Right atrium auricular region (tissue), 2 donors: ENCODE measurements around the gene STK32B. TPM values are rescaled to one million over a fixed set of nuclear protein-coding genes. Genes with fewer than 3 reads are reported as not detected.
A peak's percentile ranks its signal among the peaks of the same experiment; 100 is the strongest.
"Not testable (repeated sequence)": the region's sequence is repeated elsewhere in the genome, so short reads cannot be mapped to it uniquely, and the experiment has no call there.

Experiments
- DNase-seq: peaks from one replicate; pipeline ENCODE4 v3.0.0-alpha.2; 2019; ENCODE audit warnings: low spot score
- H3K27ac ChIP-seq, 2 donors: fragments of 200-600 bp; sonication (generic); 1 replicate in 1 of 2; 2 replicates in 1 of 2; pipeline ENCODE4 v1.5.1; 2016 to 2019
- H3K27me3 ChIP-seq, 2 donors: fragments of 200-600 bp; sonication (generic); one replicate each; pipeline versions ENCODE4 v1.5.1 to v1.6.0; 2017 to 2019
- H3K36me3 ChIP-seq: fragments of 200-600 bp; sonication (generic); one replicate; pipeline ENCODE4 v1.5.1; 2016
- H3K4me1 ChIP-seq, 2 donors: fragments of 200-600 bp; sonication (generic); one replicate each; pipeline versions ENCODE4 v1.5.1 to v1.6.0; 2017 to 2019
- H3K4me3 ChIP-seq, 2 donors: fragments of 200-600 bp; sonication (generic); 1 replicate in 1 of 2; 2 replicates in 1 of 2; pipeline ENCODE4 v1.5.1; 2017 to 2019; ENCODE audit warnings: mild to moderate bottlenecking in 1 of 2, moderate library complexity in 1 of 2
- H3K9me3 ChIP-seq, 2 donors: fragments of 200-600 bp; sonication (generic); one replicate each; pipeline ENCODE4 v1.5.1; 2019
- CTCF ChIP-seq, 2 donors: fragments of 200-600 bp; sonication (generic); IDR thresholded peaks; one replicate each; pipeline ENCODE4 v1.5.1; 2019; ENCODE audit warnings: antibody characterized with exemption in 2 of 2
- total RNA-seq, 2 donors: library from RNA; depleted of rRNA; stranded (reverse); fragments of >200 nt; gene quantifications; one replicate each; pipeline ENCODE4 v1.1.0, GENCODE V29; 2016

Gene STK32B
- under 1 TPM; 0.31 to 0.59 TPM for total RNA-seq

DNA sequence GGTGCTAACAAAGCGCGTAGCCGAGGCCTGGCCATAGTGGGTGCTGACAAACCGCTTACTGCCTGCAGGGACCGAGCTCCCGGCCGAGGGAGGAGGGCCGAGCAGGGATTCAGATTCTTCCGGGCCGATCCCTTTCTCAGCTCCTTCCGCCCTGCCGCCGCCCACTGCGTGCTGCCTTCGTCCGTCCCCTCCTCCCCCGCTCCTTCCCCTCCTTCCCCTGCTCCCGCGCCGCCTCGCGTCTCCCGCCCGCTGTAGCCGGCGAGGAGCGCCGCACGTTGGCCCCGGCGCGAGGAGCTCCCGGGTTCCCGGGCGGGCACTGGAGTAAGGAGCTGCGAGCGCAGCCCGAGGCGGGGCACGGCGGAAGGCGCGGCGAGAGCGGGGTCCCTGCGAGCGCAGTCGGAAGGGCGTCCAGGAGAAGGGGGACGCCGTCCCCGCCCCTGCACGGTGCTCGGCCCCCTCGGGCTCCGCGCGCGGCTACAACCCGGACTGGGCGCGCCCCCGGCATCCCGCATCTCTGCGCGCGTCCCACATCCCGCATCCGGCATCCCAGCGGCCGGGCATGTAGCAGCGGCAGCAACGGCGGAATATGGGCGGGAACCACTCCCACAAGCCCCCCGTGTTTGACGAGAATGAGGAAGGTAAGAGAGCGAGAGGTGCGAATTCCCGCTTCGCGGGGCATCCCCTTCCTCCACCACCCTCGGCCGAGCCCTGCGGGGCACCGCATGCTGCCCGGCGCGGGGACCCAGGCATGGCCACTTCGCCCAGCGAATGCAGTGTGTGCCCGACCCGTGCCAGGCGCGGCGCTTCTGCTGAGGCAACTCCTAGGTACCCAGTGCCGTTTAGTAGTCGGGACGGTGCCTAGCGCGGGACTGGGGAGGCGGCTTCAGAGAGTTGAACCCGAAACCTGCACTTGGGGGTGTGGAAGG lies at the start of gene STK32B:
Gene STK32B (plus strand): TSS at position 203 of the 926 bp plus-strand sequence.
- peaks cover 0 to 19% of the 10 kb centered on the region in 2 donors for H3K4me1 ChIP-seq
- no peak for TF ChIP-seq CTCF (IDR thresholded peaks at IDR 0.05)
- peak within 1 kb of the TSS; percentile 38 to 54 for H3K4me3 ChIP-seq
- peaks cover 0 to 6% of the 10 kb centered on the region in 2 donors for H3K27me3 ChIP-seq
- H3K36me3 ChIP-seq: no peaks in the 10 kb centered on the region
- H3K9me3 ChIP-seq: no peaks in the 10 kb centered on the region
- H3K27ac ChIP-seq: no peak within 1 kb of the TSS
- peak; percentile 63 for DNase-seq

- H3K27ac ChIP-seq, DNase-seq, H3K27me3 ChIP-seq, H3K9me3 ChIP-seq, H3K4me3 ChIP-seq, H3K36me3 ChIP-seq, H3K4me1 ChIP-seq: not testable (repeated sequence)
Observed at GRCh38 chr4:5001641-5002040, 49.6 kb upstream of the STK32B start.

DNA sequence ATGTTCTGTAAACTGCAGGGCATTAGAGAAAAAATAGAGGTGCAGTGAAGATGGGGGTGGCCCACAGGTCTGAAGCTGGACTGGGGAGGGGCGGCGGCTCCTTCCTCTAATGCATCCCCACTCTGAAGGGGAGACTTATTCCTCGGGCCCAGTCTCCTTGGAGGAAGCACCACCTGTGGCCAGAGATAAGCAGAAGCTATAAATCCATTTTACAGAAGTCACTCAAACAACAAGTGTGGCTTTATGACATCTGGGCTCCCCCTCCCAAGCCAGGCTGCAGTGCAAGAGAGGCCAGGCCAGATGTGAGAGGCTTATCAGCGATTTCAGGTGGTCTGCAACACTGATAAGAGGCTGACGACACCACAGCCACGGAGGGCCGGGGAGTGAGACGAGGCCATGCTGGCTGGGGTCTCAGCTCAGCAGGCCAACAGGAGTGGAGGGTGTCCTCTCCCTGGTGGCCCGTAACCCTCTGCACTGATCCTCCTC lies 47.9 kb upstream of the STK32B start:
- no peaks in the 10 kb centered on the region for H3K4me1 ChIP-seq
- no peak for TF ChIP-seq CTCF (IDR thresholded peaks at IDR 0.05)
- DNase-seq: peak; percentile 18
- no peaks in the 10 kb centered on the region for H3K9me3 ChIP-seq
- H3K27me3 ChIP-seq: peaks cover 0 to 4% of the 10 kb centered on the region in 2 donors
- H3K4me3 ChIP-seq: no peak overlapping the region
- no peak overlapping the region for H3K27ac ChIP-seq
- no peaks in the 10 kb centered on the region for H3K36me3 ChIP-seq

DNA sequence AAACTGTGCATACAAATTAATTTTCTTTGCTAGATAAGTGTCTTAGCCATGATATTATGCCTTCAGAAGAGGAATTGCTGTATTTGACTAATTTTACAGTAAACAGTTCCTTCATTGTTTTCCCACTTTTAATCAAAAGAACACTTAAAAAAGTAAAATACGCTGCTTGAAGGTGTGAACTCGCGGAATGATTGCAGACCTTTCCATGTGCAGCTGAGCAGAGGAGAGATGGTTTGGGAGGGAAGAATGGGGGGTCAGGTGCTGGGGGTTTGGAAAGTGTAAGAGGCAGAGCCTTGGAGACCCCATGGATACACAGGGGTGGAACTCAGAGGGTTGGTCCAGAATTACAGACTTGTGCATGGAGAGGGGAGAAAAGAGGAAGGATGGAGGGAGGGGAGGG lies 47.4 kb upstream of the STK32B start:
- no peak for TF ChIP-seq CTCF (IDR thresholded peaks at IDR 0.05)
- peak; percentile 21 for DNase-seq
- no peaks in the 10 kb centered on the region for H3K4me1 ChIP-seq
- H3K9me3 ChIP-seq: no peaks in the 10 kb centered on the region
- H3K27ac ChIP-seq: no peak overlapping the region
- no peak overlapping the region for H3K4me3 ChIP-seq
- H3K36me3 ChIP-seq: no peaks in the 10 kb centered on the region
- peaks cover 0 to 4% of the 10 kb centered on the region in 2 donors for H3K27me3 ChIP-seq

- H3K4me3 ChIP-seq: no peak overlapping the region
- no peak overlapping the region for H3K27ac ChIP-seq
- H3K27me3 ChIP-seq: peaks cover 0 to 4% of the 10 kb centered on the region in 2 donors
- H3K36me3 ChIP-seq: no peaks in the 10 kb centered on the region
- DNase-seq: peak; percentile 21
- H3K9me3 ChIP-seq: peaks cover 0 to 4% of the 10 kb centered on the region in 2 donors
- no peak for TF ChIP-seq CTCF (IDR thresholded peaks at IDR 0.05)
- H3K4me1 ChIP-seq: no peaks in the 10 kb centered on the region
Observed at GRCh38 chr4:5004496-5004895, 46.8 kb upstream of the STK32B start.

DNA sequence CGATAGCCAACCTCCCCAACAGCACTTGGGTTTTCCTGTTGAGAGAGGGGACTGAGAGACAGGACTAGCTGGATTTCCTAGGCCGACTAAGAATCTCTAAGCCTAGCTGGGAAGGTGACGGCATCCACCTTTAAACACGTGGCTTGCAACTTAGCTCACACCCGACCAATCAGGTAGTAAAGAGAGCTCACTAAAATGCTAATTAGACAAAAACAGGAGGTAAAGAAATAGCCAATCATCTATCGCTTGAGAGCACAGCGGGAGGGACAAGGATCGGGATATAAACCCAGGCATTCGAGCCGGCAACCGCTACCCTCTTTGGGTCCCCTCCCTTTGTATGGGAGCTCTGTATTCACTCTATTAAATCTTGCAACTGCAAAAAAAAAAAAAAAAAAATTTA lies 44.3 kb upstream of the STK32B start:
- not testable (repeated sequence) for H3K27ac ChIP-seq, H3K27me3 ChIP-seq, H3K36me3 ChIP-seq, DNase-seq, H3K9me3 ChIP-seq, H3K4me1 ChIP-seq, H3K4me3 ChIP-seq
